Nephron (organoid): ENCODE results near the gene STS.

ENCODE experiments used
- H3K27ac Mint-ChIP-seq, 3 experiments: 2 replicates each; pipeline ENCODE4 v1.8.0; 2020; ENCODE audit warnings: mixed read lengths in 3 of 3, mild to moderate bottlenecking in 2 of 3, moderate library complexity in 1 of 3
- H3K27me3 Mint-ChIP-seq: 2 replicates; pipeline ENCODE4 v1.8.0; 2021; ENCODE audit warnings: low read depth, mild to moderate bottlenecking, moderate library complexity, mixed read lengths
- H3K36me3 Mint-ChIP-seq: 2 replicates; pipeline ENCODE4 v1.8.0; 2020; ENCODE audit warnings: low read depth, mixed read lengths
- H3K4me1 Mint-ChIP-seq: 2 replicates; pipeline ENCODE4 v1.8.0; 2020; ENCODE audit warnings: mixed read lengths
- H3K4me3 Mint-ChIP-seq, 3 experiments: 2 replicates each; pipeline ENCODE4 v1.8.0; 2020; ENCODE audit warnings: mild to moderate bottlenecking in 3 of 3, mixed read lengths in 3 of 3, moderate library complexity in 2 of 3
- H3K9me3 Mint-ChIP-seq: 2 replicates; pipeline ENCODE4 v1.8.0; 2020; ENCODE audit warnings: mixed read lengths
- CTCF ChIP-seq, 3 experiments: fragments of 200-600 bp; sonication (generic); IDR thresholded peaks; one replicate each; pipeline ENCODE4 v1.5.0; 2021; ENCODE audit warnings: antibody characterized with exemption in 3 of 3; ENCODE audit not compliant: unreplicated experiment in 3 of 3

STS gene

GRCh38 chrX:7147413-7147977 is at the start of gene STS:
TSS of gene STS (plus strand) at chrX:7147712. CDS start at chrX:7253200, 105,488 bp downstream.
- Mint-ChIP-seq H3K9me3 (no peaks in the 10 kb centered on the region), H3K4me1 (peaks cover 32% of the 10 kb centered on the region)
- TF ChIP-seq CTCF (IDR thresholded peaks at IDR 0.05; ENCODE audit: unreplicated experiment in 3 of 3), result no peak

GRCh38 chrX:7100022-7100421 is 47.5 kb upstream of the STS start:
- Mint-ChIP-seq H3K27ac (no peak overlapping the region), H3K9me3 (peaks cover 9% of the 10 kb centered on the region), H3K4me3 (no peak overlapping the region), H3K36me3 (peaks cover 63% of the 10 kb centered on the region), H3K27me3 (no peaks in the 10 kb centered on the region), H3K4me1 (no peaks in the 10 kb centered on the region)
- no peak for TF ChIP-seq CTCF (IDR thresholded peaks at IDR 0.05; ENCODE audit: unreplicated experiment in 3 of 3)

More at GRCh38 chrX:7147413-7147977, at the start of gene STS:
- Mint-ChIP-seq H3K27ac (peak within 1 kb of the TSS; percentile 91 to 97 (median 94)), H3K4me3 (peak within 1 kb of the TSS; percentile 94 to 97 (median 96)), H3K36me3 (no peaks in the 10 kb centered on the region), H3K27me3 (no peaks in the 10 kb centered on the region)

- no peak overlapping the region for H3K27ac Mint-ChIP-seq
- H3K4me1 Mint-ChIP-seq, result peaks cover 5% of the 10 kb centered on the region
- no peaks in the 10 kb centered on the region for H3K27me3 Mint-ChIP-seq
- peaks cover 9% of the 10 kb centered on the region for H3K9me3 Mint-ChIP-seq
- H3K36me3 Mint-ChIP-seq, result peaks cover 64% of the 10 kb centered on the region
- H3K4me3 Mint-ChIP-seq, result no peak overlapping the region
- no peak for TF ChIP-seq CTCF (IDR thresholded peaks at IDR 0.05; ENCODE audit: unreplicated experiment in 3 of 3)
Measured at GRCh38 chrX:7102119-7102518, 45.4 kb upstream of the STS start.

- Mint-ChIP-seq H3K36me3 (peaks cover 42% of the 10 kb centered on the region), H3K4me1 (peaks cover 39% of the 10 kb centered on the region), H3K27ac (peak overlapping the region; percentile 56 to 66 (median 64)), H3K9me3 (peaks cover 9% of the 10 kb centered on the region), H3K4me3 (no peak overlapping the region), H3K27me3 (no peaks in the 10 kb centered on the region)
- no peak for TF ChIP-seq CTCF (IDR thresholded peaks at IDR 0.05; ENCODE audit: unreplicated experiment in 3 of 3)
Measured at GRCh38 chrX:7106649-7107048, 40.9 kb upstream of the STS start.

- Mint-ChIP-seq H3K27me3 (no peaks in the 10 kb centered on the region), H3K9me3 (peaks cover 2% of the 10 kb centered on the region), H3K36me3 (peaks cover 29% of the 10 kb centered on the region), H3K4me1 (peaks cover 39% of the 10 kb centered on the region), H3K4me3 (no peak overlapping the region), H3K27ac (peak overlapping the region; percentile 25 to 85 (median 66))
- no peak for TF ChIP-seq CTCF (IDR thresholded peaks at IDR 0.05; ENCODE audit: unreplicated experiment in 3 of 3)
Measured at GRCh38 chrX:7108030-7108429, 39.5 kb upstream of the STS start.

- peak overlapping the region; percentile 57 to 78 (median 73) for H3K4me3 Mint-ChIP-seq
- H3K27ac Mint-ChIP-seq, result peak overlapping the region; percentile 85 to 92 (median 91)
- H3K27me3 Mint-ChIP-seq, result no peaks in the 10 kb centered on the region
- H3K9me3 Mint-ChIP-seq, result no peaks in the 10 kb centered on the region
- peaks cover 18% of the 10 kb centered on the region for H3K36me3 Mint-ChIP-seq
- TF ChIP-seq CTCF (IDR thresholded peaks at IDR 0.05; ENCODE audit: unreplicated experiment in 3 of 3), result no peak
- H3K4me1 Mint-ChIP-seq, result peaks cover 39% of the 10 kb centered on the region
Measured at GRCh38 chrX:7109049-7109531, 38.4 kb upstream of the STS start.
